Keratinocyte (primary cell): ENCODE results near the gene TPRG1L. TPM values are rescaled to one million over a fixed set of nuclear protein-coding genes. Genes with fewer than 3 reads are reported as not detected.

Experiments
- DNase-seq: peaks from one replicate; pipeline ENCODE4 v3.0.0-alpha.2; 2011; ENCODE audit warnings: low read depth, missing footprints, low spot score
- FAIRE-seq: peaks from 2 replicates; lab custom pipeline; 2011; peaks lifted over from hg19 to GRCh38; lab: Jason Lieb, UNC
- H2AFZ ChIP-seq: 2 replicates; pipeline ENCODE4 v1.6.0; 2012; ENCODE audit warnings: low read length, control low read depth, inconsistent platforms; ENCODE audit not compliant: control insufficient read depth
- H3K27ac ChIP-seq: 2 replicates; pipeline ENCODE4 v1.5.1; 2011; ENCODE audit warnings: low read length; ENCODE audit not compliant: control insufficient read depth, insufficient read depth
- H3K27me3 ChIP-seq: 3 replicates; pipeline ENCODE4 v1.6.0; 2011; ENCODE audit warnings: low read length; ENCODE audit not compliant: control insufficient read depth, insufficient read depth; ENCODE audit errors: extremely low read depth
- H3K36me3 ChIP-seq, 2 experiments: 2 replicates in 1 of 2; 3 replicates in 1 of 2; pipeline ENCODE4 v1.5.1; 2011; ENCODE audit warnings: low read length in 2 of 2, mild to moderate bottlenecking in 1 of 2; ENCODE audit not compliant: control insufficient read depth in 2 of 2, insufficient read depth in 2 of 2; ENCODE audit errors: extremely low read depth in 1 of 2
- H3K4me1 ChIP-seq: 3 replicates; pipeline ENCODE4 v1.5.1; 2011; ENCODE audit warnings: low read length; ENCODE audit not compliant: control insufficient read depth, insufficient read depth; ENCODE audit errors: extremely low read depth
- H3K4me2 ChIP-seq: 3 replicates; pipeline ENCODE4 v1.6.0; 2011; ENCODE audit warnings: low read depth, low read length; ENCODE audit not compliant: control insufficient read depth, insufficient read depth; ENCODE audit errors: extremely low read depth
- H3K4me3 ChIP-seq, 3 experiments: fragments of 200-600 bp in 1 of 3; sonication (generic) in 1 of 3; 2 replicates in 2 of 3; 3 replicates in 1 of 3; pipeline ENCODE4 v1.5.1; 2011 to 2016; ENCODE audit warnings: low read length in 3 of 3, mild to moderate bottlenecking in 3 of 3, control low read depth in 2 of 3, inconsistent platforms in 1 of 3, low read depth in 1 of 3, mixed read lengths in 1 of 3, mixed run types in 1 of 3, moderate library complexity in 1 of 3; ENCODE audit not compliant: control insufficient read depth in 2 of 3, insufficient read depth in 2 of 3; ENCODE audit errors: extremely low read depth in 1 of 3
- H3K79me2 ChIP-seq: 2 replicates; pipeline ENCODE4 v1.6.0; 2012; ENCODE audit warnings: low read length; ENCODE audit not compliant: control insufficient read depth, insufficient read depth
- H3K9ac ChIP-seq: 3 replicates; pipeline ENCODE4 v1.6.0; 2011; ENCODE audit warnings: low read length; ENCODE audit not compliant: control insufficient read depth, insufficient read depth; ENCODE audit errors: extremely low read depth
- H3K9me1 ChIP-seq: 3 replicates; pipeline ENCODE4 v1.6.0; 2011; ENCODE audit warnings: low read length; ENCODE audit not compliant: control insufficient read depth, insufficient read depth; ENCODE audit errors: extremely low read depth
- H3K9me3 ChIP-seq: 2 replicates; pipeline ENCODE4 v1.5.1; 2012; ENCODE audit warnings: low read depth, low read length; ENCODE audit not compliant: control insufficient read depth
- H4K20me1 ChIP-seq: 3 replicates; pipeline ENCODE4 v1.6.0; 2011; ENCODE audit warnings: low read length; ENCODE audit not compliant: control insufficient read depth, insufficient read depth; ENCODE audit errors: extremely low read depth
- EZH2 ChIP-seq: IDR thresholded peaks from one replicate; pipeline ENCODE4 v1.6.1; 2012; ENCODE audit warnings: inconsistent platforms, mild to moderate bottlenecking, low read length, moderate library complexity
- dilution Hi-C: fragments of 300-500 bp; cut with MboI; formaldehyde crosslinking; loops from one replicate; pipeline ENCODE4 v1.7.0; 2020; ENCODE audit warnings: low sequenced_read_pairs; ENCODE audit not compliant: extremely low pct_ligation_motif_present
- polyA plus RNA-seq, 5 experiments: library from polyadenylated mRNA; depleted of rRNA in 3 of 5; stranded (reverse) in 3 of 5; stranded (forward) in 1 of 5; unstranded in 1 of 5; fragments of >200 nt; gene quantifications; 1 replicate in 1 of 5; 2 replicates in 3 of 5; 3 replicates in 1 of 5; pipeline versions ENCODE4 v1.2.1 to v1.2.3, GENCODE V29; 2011 to 2012; ENCODE audit warnings: missing spikeins in 2 of 5, low read depth in 1 of 5, low replicate concordance in 1 of 5
- TF ChIP-seq, protein P1 (sequence below), 3 experiments: IDR thresholded peaks in 1 of 3; conservative IDR thresholded peaks in 1 of 3; optimal IDR thresholded peaks in 1 of 3; 2 replicates in 2 of 3; 3 replicates in 1 of 3; pipeline versions ENCODE3 to v1.5.1; 2011; ENCODE audit warnings: low read length in 3 of 3, mild to moderate bottlenecking in 3 of 3, moderate library complexity in 2 of 3, control low read depth in 1 of 3, inconsistent platforms in 1 of 3; ENCODE audit not compliant: insufficient read depth in 2 of 3; ENCODE audit errors: extremely low read depth in 1 of 3

Gene TPRG1L
- polyA plus RNA-seq, 1 donor (not counting 4 experiments of a cell fraction or from before 2014, with no cell fraction given), result 57.4 TPM

DNA sequence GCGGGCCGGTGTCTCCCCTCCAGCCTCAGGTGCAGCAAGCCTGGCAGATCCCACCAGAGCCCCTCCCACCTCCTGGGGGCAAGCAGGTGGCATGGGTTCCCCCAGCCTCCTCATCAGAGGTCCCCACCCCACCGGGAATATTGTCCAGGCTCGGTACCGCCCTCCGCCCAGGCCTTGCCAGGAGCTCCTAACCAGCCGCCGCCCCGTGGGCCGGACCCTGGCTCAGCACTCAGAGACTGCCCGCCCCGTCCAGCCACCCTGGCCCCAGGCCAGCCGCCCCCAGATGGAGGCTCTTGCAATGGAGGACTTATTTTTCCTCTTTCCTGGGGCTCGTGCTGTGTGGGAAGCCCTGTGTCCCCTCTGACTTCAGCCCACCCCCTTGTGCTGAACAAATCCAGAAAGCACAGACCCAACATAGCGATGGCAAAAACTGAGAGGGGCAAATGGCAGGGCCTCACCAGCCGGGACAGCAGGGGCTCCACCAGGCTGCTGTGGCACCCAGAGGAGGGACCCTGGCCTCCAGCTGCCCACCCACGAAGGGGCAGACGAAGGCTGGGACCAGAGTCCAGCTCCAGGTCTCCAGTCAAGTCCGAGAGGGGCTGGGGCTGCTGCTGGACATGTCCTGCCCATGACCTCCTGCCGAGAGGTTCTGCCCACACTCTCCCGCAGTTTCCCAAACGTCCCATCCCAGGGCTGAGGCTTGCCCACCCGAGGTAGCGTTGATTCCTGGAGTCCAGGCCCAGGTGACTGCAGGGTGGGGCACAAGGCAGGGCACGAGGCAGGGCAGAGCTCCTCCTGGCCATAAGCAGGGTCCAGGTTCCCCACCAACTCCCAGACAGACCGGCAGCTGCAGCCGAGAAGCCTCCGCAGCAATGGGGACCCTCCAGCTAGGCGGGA is 21.0 kb upstream of the TPRG1L start:
- no peak overlapping the region for H3K9ac ChIP-seq
- H4K20me1 ChIP-seq, result no peaks in the 10 kb centered on the region
- FAIRE-seq (no peak), DNase-seq (no peak)
- no peak overlapping the region for H3K27ac ChIP-seq
- TF ChIP-seq EZH2, result no peak
- TF ChIP-seq, protein P1, sequence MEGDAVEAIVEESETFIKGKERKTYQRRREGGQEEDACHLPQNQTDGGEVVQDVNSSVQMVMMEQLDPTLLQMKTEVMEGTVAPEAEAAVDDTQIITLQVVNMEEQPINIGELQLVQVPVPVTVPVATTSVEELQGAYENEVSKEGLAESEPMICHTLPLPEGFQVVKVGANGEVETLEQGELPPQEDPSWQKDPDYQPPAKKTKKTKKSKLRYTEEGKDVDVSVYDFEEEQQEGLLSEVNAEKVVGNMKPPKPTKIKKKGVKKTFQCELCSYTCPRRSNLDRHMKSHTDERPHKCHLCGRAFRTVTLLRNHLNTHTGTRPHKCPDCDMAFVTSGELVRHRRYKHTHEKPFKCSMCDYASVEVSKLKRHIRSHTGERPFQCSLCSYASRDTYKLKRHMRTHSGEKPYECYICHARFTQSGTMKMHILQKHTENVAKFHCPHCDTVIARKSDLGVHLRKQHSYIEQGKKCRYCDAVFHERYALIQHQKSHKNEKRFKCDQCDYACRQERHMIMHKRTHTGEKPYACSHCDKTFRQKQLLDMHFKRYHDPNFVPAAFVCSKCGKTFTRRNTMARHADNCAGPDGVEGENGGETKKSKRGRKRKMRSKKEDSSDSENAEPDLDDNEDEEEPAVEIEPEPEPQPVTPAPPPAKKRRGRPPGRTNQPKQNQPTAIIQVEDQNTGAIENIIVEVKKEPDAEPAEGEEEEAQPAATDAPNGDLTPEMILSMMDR (optimal IDR thresholded peaks at IDR 0.05 in 1 of 3, IDR thresholded peaks at IDR 0.05 in 1 of 3, conservative IDR thresholded peaks at IDR 0.05 in 1 of 3; ENCODE audit: extremely low read depth in 1 of 3, insufficient read depth in 2 of 3, low read length in 3 of 3), result no peak
- H3K4me3 ChIP-seq, result no peak overlapping the region
- H3K9me3 ChIP-seq, result no peaks in the 10 kb centered on the region
- H3K79me2 ChIP-seq, result no peaks in the 10 kb centered on the region
- dilution Hi-C loops, result no loop called here
- no peaks in the 10 kb centered on the region for H3K4me1 ChIP-seq
- H3K9me1 ChIP-seq, result no peaks in the 10 kb centered on the region
- no peaks in the 10 kb centered on the region for H3K36me3 ChIP-seq
- no peaks in the 10 kb centered on the region for H3K27me3 ChIP-seq
- H3K4me2 ChIP-seq, result no peak overlapping the region
- H2AFZ ChIP-seq, result no peak overlapping the region

DNA sequence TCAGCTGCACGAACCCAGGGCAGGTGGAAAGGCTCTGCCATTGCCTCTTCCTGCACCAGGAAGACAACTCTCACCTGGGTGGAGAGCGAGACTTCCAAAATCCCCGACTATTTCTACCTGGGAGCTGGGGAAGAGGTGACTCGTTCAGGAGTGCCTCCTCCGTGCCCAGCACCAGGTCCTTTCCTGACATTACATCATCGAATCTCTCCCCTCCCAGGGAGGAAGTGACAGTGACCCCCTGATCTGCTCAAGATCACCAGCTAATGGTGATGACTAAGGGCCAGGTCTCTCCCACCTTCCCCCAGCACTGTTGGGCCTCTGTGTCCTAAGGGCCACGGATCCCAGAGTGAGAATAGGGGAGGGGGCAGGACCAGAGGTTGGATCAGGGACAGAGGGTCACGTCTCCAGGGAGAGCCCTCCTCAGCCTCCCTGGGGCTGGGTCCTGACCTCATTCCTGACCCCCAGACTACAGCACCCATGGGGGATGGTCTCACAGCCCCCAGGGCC is 20.3 kb upstream of the TPRG1L start:
- Histone ChIP-seq H3K4me3 (no peak overlapping the region), H3K9me1 (no peaks in the 10 kb centered on the region), H3K27me3 (peaks cover 6% of the 10 kb centered on the region), H3K36me3 (no peaks in the 10 kb centered on the region), H3K27ac (no peak overlapping the region), H2AFZ (no peak overlapping the region), H3K4me1 (no peaks in the 10 kb centered on the region), H3K79me2 (no peaks in the 10 kb centered on the region), H3K9ac (no peak overlapping the region), H4K20me1 (no peaks in the 10 kb centered on the region), H3K4me2 (no peak overlapping the region), H3K9me3 (no peaks in the 10 kb centered on the region)
- dilution Hi-C loops, result no loop called here
- TF ChIP-seq EZH2, result no peak
- TF ChIP-seq, protein P1 (optimal IDR thresholded peaks at IDR 0.05 in 1 of 3, IDR thresholded peaks at IDR 0.05 in 1 of 3, conservative IDR thresholded peaks at IDR 0.05 in 1 of 3; ENCODE audit: extremely low read depth in 1 of 3, insufficient read depth in 2 of 3, low read length in 3 of 3), result no peak
- DNase-seq, result no peak
- no peak for FAIRE-seq
